GM23338 (cell line): ENCODE data around the gene FBXL4.
A peak's percentile ranks its signal among the peaks of the same experiment; 100 is the strongest.

Experiments used
- CTCF ChIP-seq, 2 experiments: fragments of 200-600 bp in 1 of 2; sonication (generic) in 1 of 2; conservative IDR thresholded peaks; 2 replicates each; pipeline versions ENCODE4 v1.5.1 to v1.6.1; 2016 to 2017; ENCODE audit warnings: antibody characterized with exemption in 2 of 2, low read depth in 2 of 2, mild to moderate bottlenecking in 2 of 2, moderate library complexity in 1 of 2
- EZH2 ChIP-seq: fragments of 200-600 bp; sonication (generic); IDR thresholded peaks from one replicate; pipeline ENCODE4 v1.8.0; 2017; ENCODE audit warnings: antibody characterized with exemption, mild to moderate bottlenecking, low read depth; ENCODE audit not compliant: unreplicated experiment
- EZH2phosphoT487 ChIP-seq: fragments of 200-600 bp; sonication (generic); IDR thresholded peaks from one replicate; pipeline ENCODE4 v1.8.1; 2018; ENCODE audit warnings: antibody characterized with exemption; ENCODE audit not compliant: unreplicated experiment
- POLR2AphosphoS5 ChIP-seq: IDR thresholded peaks from 2 replicates; pipeline ENCODE4 v1.6.1; 2016; ENCODE audit warnings: antibody characterized with exemption, low read depth
- REST ChIP-seq: IDR thresholded peaks from one replicate; pipeline ENCODE4 v1.6.1; 2018; ENCODE audit warnings: antibody characterized with exemption; ENCODE audit not compliant: unreplicated experiment
- ZNF462 ChIP-seq: fragments of 250-450 bp; sonication (Bioruptor Pico); IDR thresholded peaks from 2 replicates; pipeline ENCODE4 v1.5.0; 2020; ENCODE audit warnings: mild to moderate bottlenecking, moderate library complexity

- no peak for TF ChIP-seq CTCF (conservative IDR thresholded peaks at IDR 0.05; ENCODE audit: low read depth in 2 of 2)
- TF ChIP-seq EZH2: peak; percentile 18
- no peak for TF ChIP-seq POLR2AphosphoS5
- TF ChIP-seq REST: no peak
- TF ChIP-seq EZH2phosphoT487: no peak
- TF ChIP-seq ZNF462 (CRISPR knock-in tag): no peak
Observed at GRCh38 chr6:98824162-98824901, 123.4 kb downstream of the FBXL4 start.
